Caco-2 (cell line): ENCODE data around the gene PRSS38. TPM values are rescaled to one million over a fixed set of nuclear protein-coding genes. Genes with fewer than 3 reads are reported as not detected.

Experiments
- BruUV-seq: library from RNA; stranded (reverse); fragments of 400-500 nt; replicated peaks from 2 replicates; lab custom pipeline; 2021; lab: Mats Ljungman, UMichigan
- CTCF ChIA-PET: fragments of 300-600 bp; sonication (Branson Sonifier 250); formaldehyde crosslinking; loops from one replicate; lab custom pipeline; 2022; ENCODE audit warnings: antibody characterized with exemption; lab: Charles Lee
- POLR2A ChIA-PET: fragments of 300-600 bp; sonication (Branson Sonifier 250); formaldehyde crosslinking; loops from one replicate; lab custom pipeline; 2022; ENCODE audit warnings: antibody characterized with exemption; lab: Charles Lee
- DNase-seq, 2 experiments: peaks; one replicate each; pipeline versions ENCODE4 v3.0.0 to v3.0.0-alpha.2; 2020 to 2022
- H3K27me3 ChIP-seq: replicated peaks from 2 replicates; pipeline ENCODE4 v1.6.0; 2011; ENCODE audit warnings: low read length; ENCODE audit not compliant: control insufficient read depth, insufficient read depth
- H3K36me3 ChIP-seq: 2 replicates; pipeline ENCODE4 v1.5.1; 2011; ENCODE audit warnings: low read length; ENCODE audit not compliant: control insufficient read depth, insufficient read depth
- H3K4me1 ChIP-seq: fragments of 250-450 bp; sonication (Bioruptor Pico); 2 replicates; pipeline ENCODE4 v1.5.1; 2020; ENCODE audit warnings: mild to moderate bottlenecking
- H3K4me3 ChIP-seq: 2 replicates; pipeline ENCODE4 v1.5.1; 2011; ENCODE audit warnings: low read depth, mild to moderate bottlenecking, control low read depth, low read length
- H3K9me3 ChIP-seq: fragments of 250-450 bp; sonication (Bioruptor Pico); 2 replicates; pipeline ENCODE4 v1.5.1; 2020; ENCODE audit warnings: mild to moderate bottlenecking, moderate library complexity
- H3K27ac Mint-ChIP-seq: one replicate; pipeline ENCODE4 v1.8.0; 2022; ENCODE audit warnings: mixed read lengths; ENCODE audit not compliant: unreplicated experiment
- H3K27me3 Mint-ChIP-seq: one replicate; pipeline ENCODE4 v1.8.0; 2022; ENCODE audit warnings: mixed read lengths; ENCODE audit not compliant: insufficient read depth, unreplicated experiment
- H3K36me3 Mint-ChIP-seq: one replicate; pipeline ENCODE4 v1.8.0; 2022; ENCODE audit warnings: mild to moderate bottlenecking, mixed read lengths; ENCODE audit not compliant: insufficient read depth, unreplicated experiment
- H3K4me1 Mint-ChIP-seq: one replicate; pipeline ENCODE4 v1.8.0; 2022; ENCODE audit warnings: low read depth, mixed read lengths; ENCODE audit not compliant: unreplicated experiment
- H3K4me3 Mint-ChIP-seq: one replicate; pipeline ENCODE4 v1.8.0; 2022; ENCODE audit warnings: mild to moderate bottlenecking, moderate library complexity, mixed read lengths; ENCODE audit not compliant: unreplicated experiment
- H3K9me3 Mint-ChIP-seq: one replicate; pipeline ENCODE4 v1.8.0; 2022; ENCODE audit warnings: mixed read lengths; ENCODE audit not compliant: unreplicated experiment
- CTCF ChIP-seq, 2 experiments: fragments of 200-600 bp in 1 of 2; IDR thresholded peaks; 1 replicate in 1 of 2; 2 replicates in 1 of 2; pipeline versions ENCODE4 v1.5.1 to v1.8.0; 2011 to 2022; ENCODE audit warnings: antibody characterized with exemption in 1 of 2, control low read depth in 1 of 2, inconsistent platforms in 1 of 2, low read depth in 1 of 2, low read length in 1 of 2, mild to moderate bottlenecking in 1 of 2, moderate library complexity in 1 of 2; ENCODE audit not compliant: insufficient read depth in 1 of 2, severe bottlenecking in 1 of 2, unreplicated experiment in 1 of 2
- intact Hi-C: fragments of 100-400 bp; cut with micrococcal nuclease; formaldehyde crosslinking; loops from one replicate; pipeline ENCODE4 v1.10.0; 2022; ENCODE audit not compliant: unreplicated experiment
- total RNA-seq: library from RNA; stranded (reverse); gene quantifications from 2 replicates; pipeline ENCODE4 v1.2.3, GENCODE V29; 2022

The PRSS38 gene
- total RNA-seq, 1 experiment from 2014 or later, result not detected

DNA sequence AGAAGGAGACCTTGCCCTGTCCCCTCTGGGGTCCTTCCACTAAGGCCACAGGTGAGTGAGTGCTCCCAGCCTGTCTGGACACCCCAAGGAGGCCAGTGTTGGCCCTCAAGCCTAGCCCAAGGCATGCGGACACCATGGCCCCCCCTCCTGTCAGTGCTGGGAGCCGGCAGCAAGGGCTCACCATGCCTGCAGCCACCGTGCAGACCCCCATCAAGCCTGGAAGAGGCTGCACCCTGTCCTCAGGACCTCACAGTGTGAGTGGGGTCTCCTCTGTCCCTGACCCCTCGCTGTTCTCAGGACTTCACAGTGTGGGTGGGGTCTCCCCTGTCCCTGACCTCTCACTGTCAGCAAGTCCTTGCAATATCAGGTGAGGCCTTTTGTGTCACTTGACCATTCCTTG, 33.2 kb upstream of the PRSS38 start:
- ChIA-PET POLR2A (no interaction called here), CTCF (no interaction called here)
- Mint-ChIP-seq H3K27ac (no peak overlapping the region), H3K9me3 (no peaks in the 10 kb centered on the region), H3K4me3 (no peak overlapping the region), H3K36me3 (peaks cover 1% of the 10 kb centered on the region), H3K27me3 (peaks cover 3% of the 10 kb centered on the region), H3K4me1 (peaks cover 5% of the 10 kb centered on the region)
- Histone ChIP-seq H3K4me3 (no peak overlapping the region), H3K36me3 (no peaks in the 10 kb centered on the region), H3K9me3 (no peaks in the 10 kb centered on the region), H3K4me1 (peaks cover 6% of the 10 kb centered on the region; the same call in 1 of the 2 replicates), H3K27me3 (no peaks in the 10 kb centered on the region)
- peak in 1 of 2 experiments; percentile 17 for DNase-seq
- TF ChIP-seq CTCF (IDR thresholded peaks at IDR 0.05; ENCODE audit: insufficient read depth in 1 of 2, low read depth in 1 of 2, low read length in 1 of 2, severe bottlenecking in 1 of 2, unreplicated experiment in 1 of 2), result no peak
- BruUV-seq, result no TSS peak
- intact Hi-C loops, result no loop called here

DNA sequence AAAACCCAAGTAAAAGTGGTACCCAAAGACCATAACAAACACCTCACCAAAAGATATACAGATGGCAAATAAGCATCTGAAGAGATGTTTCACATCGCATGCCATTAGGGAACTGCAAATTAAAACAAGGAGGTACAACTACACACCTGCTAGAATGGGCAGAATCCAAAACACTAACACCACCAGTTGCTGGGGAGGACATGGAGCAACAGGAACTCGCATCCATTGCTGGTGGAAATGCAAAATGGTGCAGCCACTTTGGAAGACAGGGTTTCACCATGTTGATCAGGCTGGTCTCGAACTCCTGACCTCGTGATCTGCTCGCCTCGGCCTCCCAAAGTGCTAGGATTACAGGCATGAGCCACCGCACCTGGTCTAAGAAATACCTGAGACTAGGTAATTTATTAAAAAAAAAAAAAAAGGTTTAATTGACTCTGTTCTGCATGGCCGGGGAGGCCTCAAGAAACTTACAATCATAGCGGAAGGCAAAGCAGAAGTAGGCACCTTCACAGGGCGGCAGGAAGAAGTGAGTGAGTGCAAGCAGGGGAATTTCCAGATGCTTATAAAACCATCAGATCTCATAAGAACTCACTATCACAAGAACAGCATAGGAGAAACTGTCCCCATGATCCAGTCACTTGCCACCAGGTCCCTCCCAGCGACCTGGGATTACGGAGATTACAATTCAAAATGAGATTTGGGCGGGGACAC, 30.2 kb upstream of the PRSS38 start:
- peaks cover 6% of the 10 kb centered on the region for H3K4me1 Mint-ChIP-seq
- H3K4me3 Mint-ChIP-seq, result no peak overlapping the region
- intact Hi-C loops, result loop anchor here (5.0 kb wide), 1 partner anchor 107 kb away; no protein-coding TSS in a partner anchor
- no peak for TF ChIP-seq CTCF (IDR thresholded peaks at IDR 0.05; ENCODE audit: insufficient read depth in 1 of 2, low read depth in 1 of 2, low read length in 1 of 2, severe bottlenecking in 1 of 2, unreplicated experiment in 1 of 2)
- no peak overlapping the region for H3K27ac Mint-ChIP-seq
- BruUV-seq, result no TSS peak
- H3K36me3 Mint-ChIP-seq, result no peaks in the 10 kb centered on the region
- Histone ChIP-seq H3K36me3 (no peaks in the 10 kb centered on the region), H3K4me3 (no peak overlapping the region), H3K9me3 (no peaks in the 10 kb centered on the region), H3K27me3 (no peaks in the 10 kb centered on the region), H3K4me1 (peaks cover 17% of the 10 kb centered on the region; the same call in 1 of the 2 replicates)
- peaks cover 6% of the 10 kb centered on the region for H3K27me3 Mint-ChIP-seq
- ChIA-PET POLR2A (no interaction called here), CTCF (no interaction called here)
- peak in 1 of 2 experiments; percentile 11 for DNase-seq
- no peaks in the 10 kb centered on the region for H3K9me3 Mint-ChIP-seq

DNA sequence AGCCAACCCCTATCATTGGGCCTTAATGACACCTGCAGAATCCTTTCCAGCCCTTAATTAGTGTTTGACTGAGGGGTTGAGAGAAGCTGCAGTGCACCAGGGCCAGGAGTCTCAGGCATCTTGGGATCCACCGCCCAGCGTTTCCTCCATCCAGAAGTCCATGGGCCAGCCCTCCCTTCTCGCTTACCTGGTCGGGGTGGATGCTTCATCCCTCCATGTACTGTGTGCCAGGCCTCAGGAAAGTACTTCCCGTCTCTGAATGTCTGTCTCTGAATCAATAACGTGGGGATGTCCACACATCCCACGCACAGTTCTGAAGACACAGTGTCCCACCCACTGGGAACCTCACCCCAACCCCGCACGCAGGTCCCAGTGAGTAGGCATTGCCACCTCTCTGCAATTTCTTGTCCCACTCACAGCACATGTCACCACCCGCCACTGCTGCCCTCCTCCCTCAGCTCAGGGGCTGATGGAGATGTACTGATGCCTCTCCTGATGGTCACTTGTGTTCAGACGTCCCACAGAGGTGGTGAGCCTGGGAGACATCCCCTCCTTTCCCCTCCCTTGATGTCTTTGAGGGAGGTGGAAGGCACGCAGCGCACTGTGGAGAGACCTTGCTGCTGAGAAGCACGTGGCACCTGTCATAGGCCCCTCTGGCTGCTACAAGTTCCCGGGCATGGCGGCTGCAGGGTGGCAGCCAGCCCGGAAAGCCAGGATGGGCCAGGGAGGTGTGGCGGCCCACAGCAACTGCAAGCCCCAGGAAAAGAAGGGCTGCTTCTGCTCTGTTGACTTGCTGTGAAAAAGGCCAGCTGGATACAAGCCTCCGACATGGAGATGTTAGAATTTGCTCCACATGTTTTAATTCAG, 29.4 kb upstream of the PRSS38 start:
- Histone ChIP-seq H3K4me3 (no peak overlapping the region), H3K4me1 (peaks cover 17% of the 10 kb centered on the region; the same call in 1 of the 2 replicates), H3K9me3 (no peaks in the 10 kb centered on the region), H3K27me3 (no peaks in the 10 kb centered on the region), H3K36me3 (no peaks in the 10 kb centered on the region)
- Mint-ChIP-seq H3K27me3 (peaks cover 6% of the 10 kb centered on the region), H3K36me3 (no peaks in the 10 kb centered on the region), H3K9me3 (no peaks in the 10 kb centered on the region), H3K27ac (no peak overlapping the region), H3K4me3 (peak overlapping the region; percentile 83), H3K4me1 (peaks cover 6% of the 10 kb centered on the region)
- ChIA-PET POLR2A (no interaction called here), CTCF (no interaction called here)
- intact Hi-C loops, result loop anchor here (5.0 kb wide), 1 partner anchor 106 kb away; no protein-coding TSS in a partner anchor
- peak in 1 of 2 experiments; percentile 19 for DNase-seq
- no TSS peak for BruUV-seq
- TF ChIP-seq CTCF (IDR thresholded peaks at IDR 0.05; ENCODE audit: insufficient read depth in 1 of 2, low read depth in 1 of 2, low read length in 1 of 2, severe bottlenecking in 1 of 2, unreplicated experiment in 1 of 2), result no peak
